WTC11 (cell line): ENCODE measurements around the gene OR51F2. TPM values are rescaled to one million over a fixed set of nuclear protein-coding genes. Genes with fewer than 3 reads are reported as not detected.

ENCODE experiments used
- ATAC-seq: fragments of 200-7000 bp; cut with Tn5 transposase; 2 replicates; pipeline ENCODE4 v1.10.0; 2021; ENCODE audit warnings: mild to moderate bottlenecking, moderate library complexity
- CTCF ChIA-PET: fragments of 300-600 bp; sonication (Branson Sonifier 250); formaldehyde crosslinking; loops from one replicate; lab custom pipeline; 2021; ENCODE audit warnings: antibody characterized with exemption; lab: Charles Lee
- POLR2A ChIA-PET: fragments of 350-600 bp; sonication (Branson Sonifier 250); formaldehyde crosslinking; loops from one replicate; lab custom pipeline; 2021; ENCODE audit warnings: antibody characterized with exemption; lab: Charles Lee
- DNase-seq: peaks from one replicate; pipeline ENCODE4 v3.0.0; 2021; ENCODE audit warnings: low spot score
- H3K27ac Mint-ChIP-seq: 2 replicates; pipeline ENCODE4 v1.8.0; 2021; ENCODE audit warnings: mixed read lengths
- H3K27me3 Mint-ChIP-seq: 2 replicates; pipeline ENCODE4 v1.8.0; 2021; ENCODE audit warnings: low read depth, mild to moderate bottlenecking, moderate library complexity, mixed read lengths
- H3K36me3 Mint-ChIP-seq: 2 replicates; pipeline ENCODE4 v1.8.0; 2021; ENCODE audit warnings: mixed read lengths
- H3K4me1 Mint-ChIP-seq: 2 replicates; pipeline ENCODE4 v1.8.0; 2022; ENCODE audit warnings: mixed read lengths
- H3K4me3 Mint-ChIP-seq: 2 replicates; pipeline ENCODE4 v1.8.0; 2021; ENCODE audit warnings: mild to moderate bottlenecking, moderate library complexity, mixed read lengths
- H3K9me3 Mint-ChIP-seq: 2 replicates; pipeline ENCODE4 v1.8.0; 2021; ENCODE audit warnings: mixed read lengths
- ELF4 ChIP-seq: sonication (generic); formaldehyde crosslinking; IDR thresholded peaks from 2 replicates; pipeline ENCODE4 v1.8.1; 2022; ENCODE audit warnings: low read depth, mild to moderate bottlenecking, moderate library complexity, missing genetic modification reagents
- RORB ChIP-seq: fragments of 250-450 bp; sonication (Bioruptor Pico); IDR thresholded peaks from 2 replicates; pipeline ENCODE4 v1.9.0; 2021; ENCODE audit warnings: mild to moderate bottlenecking
- total RNA-seq: library from RNA; stranded (reverse); gene quantifications from 3 replicates; pipeline ENCODE4 v1.2.3, GENCODE V29; 2021

OR51F2 gene
- total RNA-seq, 1 experiment from 2014 or later = not detected

GRCh38 chr11:4865855-4866254, 44.7 kb downstream of the OR51F2 start:
- H3K4me3 Mint-ChIP-seq = no peak overlapping the region
- H3K4me1 Mint-ChIP-seq = peaks cover 33% of the 10 kb centered on the region
- ChIA-PET POLR2A (no interaction called here), CTCF (no interaction called here)
- H3K36me3 Mint-ChIP-seq = peaks cover 5% of the 10 kb centered on the region; the same call in 1 of the 2 replicates
- H3K27ac Mint-ChIP-seq = no peak overlapping the region
- DNase-seq (no peak), ATAC-seq (no peak)
- H3K9me3 Mint-ChIP-seq = peaks cover 9% of the 10 kb centered on the region; the same call in 1 of the 2 replicates
- TF ChIP-seq RORB (no peak), ELF4 (no peak)
- H3K27me3 Mint-ChIP-seq = peaks cover 5% of the 10 kb centered on the region

Other genes with a start within 250 kb of the OR51F2 start
- gene OR52I2, start 239.6 kb upstream of the OR51F2 start, total RNA-seq = not detected in 3 replicates
- not detected in 3 replicates for gene OR52I1, start 227.3 kb upstream of the OR51F2 start, total RNA-seq
- 8.2 to 10.7 TPM (median 8.7 TPM) in 3 replicates for gene TRIM68, start 213.1 kb upstream of the OR51F2 start, total RNA-seq
- not detected in 3 replicates for gene OR51D1, start 183.8 kb upstream of the OR51F2 start, total RNA-seq
- not detected in 3 replicates for gene OR51E1, start 177.3 kb upstream of the OR51F2 start, total RNA-seq
- not detected in 3 replicates for gene OR51E2, start 123.5 kb upstream of the OR51F2 start, total RNA-seq
- not detected in 3 replicates for gene MMP26, start 116.5 kb upstream of the OR51F2 start, total RNA-seq
- not detected in 3 replicates for gene OR51F1, start 51.4 kb upstream of the OR51F2 start, total RNA-seq
- not detected in 3 replicates for gene OR52R1, start 16.9 kb upstream of the OR51F2 start, total RNA-seq
- gene OR51S1, start 27.9 kb downstream of the OR51F2 start, total RNA-seq = not detected in 3 replicates
- not detected in 3 replicates for gene OR51T1, start 60.6 kb downstream of the OR51F2 start, total RNA-seq
- not detected in 3 replicates for gene OR51A7, start 82.5 kb downstream of the OR51F2 start, total RNA-seq
- not detected in 3 replicates for gene OR51G2, start 98.0 kb downstream of the OR51F2 start, total RNA-seq
- gene OR51G1, start 103.0 kb downstream of the OR51F2 start, total RNA-seq = not detected in 3 replicates
- not detected in 3 replicates for gene OR51A4, start 126.3 kb downstream of the OR51F2 start, total RNA-seq
- gene OR51A2, start 134.4 kb downstream of the OR51F2 start, total RNA-seq = not detected in 3 replicates
- gene OR51L1, start 173.5 kb downstream of the OR51F2 start, total RNA-seq = not detected in 3 replicates
- not detected in 3 replicates for gene OR52J3, start 225.2 kb downstream of the OR51F2 start, total RNA-seq
- gene OR52E2, start 238.3 kb downstream of the OR51F2 start, total RNA-seq = not detected in 3 replicates
- not detected in 3 replicates for gene OR52E1, start 248.3 kb downstream of the OR51F2 start, total RNA-seq